Stimulated activated CD4-positive, alpha-beta T cell treated with anti-CD3 and anti-CD28 coated beads, Interleukin-12 subunit alpha, Interleukin-12 subunit beta, amount 100 ng/mL, for 48 hours (primary cell): ENCODE data around the gene MEIOSIN.
"Not testable (repeated sequence)": the region's sequence is repeated elsewhere in the genome, so short reads cannot be mapped to it uniquely, and the experiment has no call there.

Experiments
- DNase-seq, 3 donors: peaks; one replicate each; pipeline ENCODE4 v3.0.0-alpha.2; 2020; ENCODE audit warnings: low read depth in 2 of 3, low spot score in 1 of 3

MEIOSIN gene, protein sequence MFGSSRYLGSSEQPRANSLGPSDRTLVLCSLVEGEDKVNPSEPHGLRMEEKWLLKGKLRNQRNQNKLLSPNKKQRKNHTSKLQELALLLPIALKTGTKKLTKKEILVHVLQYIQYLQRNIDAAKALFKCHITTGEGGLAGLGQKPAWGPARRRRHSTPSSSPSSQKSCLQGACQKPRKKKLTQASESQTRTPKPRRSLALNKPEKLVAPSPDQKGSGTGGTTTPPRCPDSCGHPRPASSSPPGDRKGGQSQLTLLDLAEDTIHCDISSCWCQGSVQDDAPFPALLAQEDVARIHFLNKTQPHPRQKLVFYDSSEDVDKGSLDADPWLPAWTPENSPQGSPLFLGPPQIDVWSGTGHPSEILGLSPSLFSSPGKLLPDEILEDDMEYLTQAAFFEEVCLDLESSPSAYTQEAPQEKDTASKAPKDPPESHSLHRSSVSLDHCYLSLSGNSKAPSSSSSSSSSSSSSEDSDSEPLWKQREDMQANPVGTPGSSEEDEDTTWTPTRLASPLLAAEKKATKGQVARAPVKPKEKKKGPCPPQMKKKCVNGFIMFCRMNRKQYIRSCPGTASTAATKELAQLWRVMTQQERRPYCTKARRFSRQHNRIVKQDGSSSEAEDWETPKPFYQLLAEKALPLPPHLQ

DNA sequence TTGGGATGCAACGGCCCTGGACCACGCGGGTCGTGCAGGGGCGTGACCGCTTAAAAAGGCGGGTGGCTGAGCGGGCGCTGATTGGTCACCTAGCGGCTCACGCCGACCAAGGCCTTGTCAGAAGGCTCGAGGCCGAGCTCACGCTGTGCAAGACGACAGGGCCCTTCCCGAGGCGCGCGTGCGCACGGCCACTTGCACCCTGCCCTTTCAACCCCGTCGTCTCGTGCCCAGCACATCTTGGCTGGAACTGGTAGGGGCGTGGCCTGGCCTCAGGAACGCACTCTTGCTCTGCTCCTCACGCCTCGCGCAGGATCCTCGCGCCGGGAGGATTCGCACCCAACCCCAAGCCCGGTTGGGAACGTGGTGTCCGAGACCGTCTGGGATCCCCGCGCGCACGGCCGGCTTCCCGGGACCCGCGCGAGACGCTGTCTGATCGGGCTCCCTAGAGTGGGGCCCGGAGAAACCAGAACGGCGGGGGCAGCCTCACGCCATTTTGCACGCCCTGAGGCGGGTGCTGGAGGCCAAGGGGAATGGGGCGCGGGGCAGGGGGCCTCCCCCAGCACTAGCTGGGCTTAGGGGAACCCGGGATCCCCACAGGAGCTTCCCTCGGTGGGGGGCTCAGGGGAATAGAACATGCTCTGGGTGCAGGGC, at the start of gene MEIOSIN:
TSS of gene MEIOSIN (plus strand) at position 280 of the 651 bp plus-strand sequence. CDS start 1,938 bp downstream, outside the sequence.
- DNase-seq, result no peak

DNA sequence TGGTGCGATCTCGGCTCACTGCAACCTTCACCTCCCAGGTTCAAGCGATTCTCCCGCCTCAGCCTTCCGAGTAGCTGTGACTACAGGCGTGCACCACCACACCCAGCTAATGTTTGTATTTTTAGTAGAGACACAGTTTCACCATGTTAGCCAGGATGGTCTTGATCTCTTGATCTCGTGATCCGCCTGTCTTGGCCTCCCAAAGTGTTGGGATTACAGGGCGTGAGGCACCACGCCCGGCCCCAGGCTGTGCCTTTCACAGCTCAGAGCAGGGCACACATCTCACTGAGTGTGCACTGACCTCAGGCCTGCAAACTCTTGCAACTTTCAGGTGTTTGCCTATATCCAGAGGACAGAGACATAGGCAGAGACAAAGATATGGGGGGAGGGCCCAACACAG, 48.2 kb upstream of the MEIOSIN start:
- not testable (repeated sequence) for DNase-seq

DNA sequence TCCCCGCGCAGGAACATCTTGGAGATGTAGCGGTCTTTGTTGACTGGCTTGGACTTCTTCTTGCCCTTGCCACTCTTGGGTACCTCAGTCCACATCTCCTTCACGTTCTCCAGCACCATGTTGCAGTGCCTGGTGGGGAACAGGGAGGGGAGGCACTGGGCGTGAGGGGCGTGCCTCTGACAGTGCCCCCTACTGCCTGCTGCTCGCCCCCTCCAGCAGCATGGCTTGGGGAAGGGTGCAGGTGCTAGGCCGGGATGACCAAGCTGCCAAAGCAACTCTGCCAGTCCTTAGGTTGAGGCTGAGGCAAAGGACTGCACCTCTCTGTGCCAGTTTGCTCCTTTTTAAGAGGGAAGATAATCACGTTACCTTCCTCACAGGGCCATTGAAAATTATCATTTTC, 45.6 kb upstream of the MEIOSIN start:
- DNase-seq, result no peak

DNA sequence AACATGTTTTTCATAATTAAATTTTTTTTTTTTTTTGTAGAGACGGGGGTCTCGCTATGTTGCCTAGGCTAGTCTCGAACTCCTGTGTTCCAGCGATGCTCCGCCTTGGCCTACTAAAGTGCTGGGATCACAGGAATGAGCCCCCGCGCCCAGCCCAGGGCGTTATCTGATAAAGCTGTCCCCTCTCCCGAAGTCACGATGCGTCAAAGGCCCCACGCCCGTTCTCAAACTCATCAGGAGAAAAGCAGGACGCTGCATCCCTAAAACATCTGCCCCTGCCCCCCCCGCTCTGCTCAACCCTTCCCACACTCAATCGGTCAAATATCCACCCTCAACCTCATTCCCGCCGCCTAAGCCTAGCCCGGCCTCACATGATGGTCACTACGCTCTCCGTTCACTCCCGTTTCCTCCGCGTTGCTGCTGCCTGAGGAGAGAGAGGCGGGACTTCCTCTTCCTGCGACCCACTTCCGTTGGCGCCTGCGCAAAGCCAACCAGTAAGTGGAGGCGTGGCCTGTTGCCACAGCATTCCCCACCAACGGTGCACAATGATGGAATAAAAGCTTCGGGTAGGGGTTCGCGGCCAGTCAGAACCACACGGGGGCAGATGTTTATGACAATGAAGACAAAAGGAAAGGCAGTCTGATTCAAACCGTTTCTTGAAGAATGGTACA, 41.6 kb upstream of the MEIOSIN start, which contains the start of gene SNRPD2:
TSS of gene SNRPD2 (minus strand) at position 438 of the 671 bp plus-strand sequence. CDS start at position 373, 65 bp downstream.
- peak; percentile 90 to 95 (median 92) for DNase-seq

DNA sequence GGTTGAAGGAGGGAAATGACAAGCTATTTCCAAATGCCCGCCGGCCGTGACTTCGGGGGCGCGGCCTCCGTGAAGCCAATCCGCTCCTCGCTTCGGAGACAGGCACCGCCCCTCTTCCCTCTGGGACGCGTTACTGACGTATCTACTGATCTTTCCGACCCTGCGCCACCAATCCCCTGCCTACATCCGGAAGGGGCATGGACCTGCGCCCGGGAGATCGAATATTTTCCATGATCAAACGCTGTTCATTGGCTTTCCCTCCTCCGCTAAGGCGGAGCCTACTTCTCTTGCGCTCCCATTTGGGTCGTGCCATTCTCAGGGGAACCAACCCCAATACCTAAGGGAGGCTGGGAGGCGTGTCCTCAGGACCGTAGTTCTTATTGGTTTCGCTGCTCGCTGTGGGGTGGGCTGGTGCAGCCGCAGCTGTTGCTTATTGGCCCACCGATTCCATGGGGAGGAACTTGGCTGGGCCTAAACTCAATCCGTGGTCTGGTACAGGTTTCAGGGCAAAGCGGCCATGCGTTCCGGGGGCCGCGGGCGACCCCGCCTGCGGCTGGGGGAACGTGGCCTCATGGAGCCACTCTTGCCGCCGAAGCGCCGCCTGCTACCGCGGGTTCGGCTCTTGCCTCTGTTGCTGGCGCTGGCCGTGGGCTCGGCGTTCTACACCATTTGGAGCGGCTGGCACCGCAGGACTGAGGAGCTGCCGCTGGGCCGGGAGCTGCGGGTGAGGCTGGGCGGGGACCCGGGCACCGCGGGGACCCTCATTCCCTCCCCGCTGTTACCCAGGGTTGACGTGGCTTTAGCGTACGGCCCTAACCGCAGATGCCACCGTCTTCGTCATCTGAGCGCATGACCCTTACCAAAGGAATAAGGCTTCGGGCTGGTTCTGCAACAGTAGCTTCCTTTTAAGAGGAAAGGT, 40.8 kb upstream of the MEIOSIN start, which contains the start of gene QPCTL:
TSS of gene QPCTL (plus strand) at position 480 of the 919 bp plus-strand sequence. CDS start at position 518, 38 bp downstream.
- peak; percentile 93 to 97 (median 97) for DNase-seq

DNA sequence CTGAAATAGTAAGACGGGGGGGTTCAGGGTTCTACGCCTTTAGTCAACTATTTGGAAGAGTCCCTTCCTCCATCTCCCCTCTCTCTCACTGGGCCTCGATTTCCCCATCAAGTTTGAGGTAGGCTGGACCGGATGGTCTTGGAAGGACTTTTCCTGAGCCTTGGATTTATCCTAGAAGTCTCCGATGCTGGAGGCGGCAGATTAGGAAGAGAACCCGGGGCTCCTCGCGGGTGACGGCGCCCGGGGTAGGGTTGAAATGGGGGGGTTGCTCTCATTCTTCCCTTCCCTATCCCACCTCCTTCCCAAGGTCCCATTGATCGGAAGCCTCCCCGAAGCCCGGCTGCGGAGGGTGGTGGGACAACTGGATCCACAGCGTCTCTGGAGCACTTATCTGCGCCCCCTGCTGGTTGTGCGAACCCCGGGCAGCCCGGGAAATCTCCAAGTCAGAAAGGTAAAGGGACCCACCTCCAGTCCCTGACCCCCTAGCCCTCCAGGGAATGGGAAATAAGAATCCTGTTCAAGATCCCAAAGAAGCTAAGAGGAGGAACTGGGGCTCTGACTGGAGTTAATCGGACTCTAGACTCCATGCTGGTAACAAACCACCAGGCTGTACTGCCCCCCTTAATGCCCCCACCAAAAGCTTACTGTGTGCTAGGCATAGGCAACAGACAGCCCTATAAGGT, 40.0 kb upstream of the MEIOSIN start:
- DNase-seq, result peak; percentile 67 to 81 (median 81)

DNA sequence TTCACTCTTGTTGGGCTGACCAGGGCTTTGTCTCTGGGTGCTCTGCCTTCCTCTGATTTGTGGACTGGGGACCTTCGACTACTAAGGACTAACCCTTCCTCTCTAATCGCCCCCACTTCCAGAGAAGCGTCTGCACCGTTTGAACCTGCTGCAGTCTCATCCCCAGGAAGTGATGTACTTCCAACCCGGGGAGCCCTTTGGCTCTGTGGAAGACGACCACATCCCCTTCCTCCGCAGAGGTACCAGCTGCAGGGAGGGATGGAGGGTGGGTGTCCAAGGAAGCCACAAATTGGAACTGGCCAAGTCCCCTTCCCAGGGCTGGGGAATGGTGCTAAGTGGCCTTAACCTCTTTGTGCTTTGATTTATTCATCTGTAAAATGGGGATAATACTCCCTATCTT, 31.6 kb upstream of the MEIOSIN start:
- DNase-seq, result no peak

DNA sequence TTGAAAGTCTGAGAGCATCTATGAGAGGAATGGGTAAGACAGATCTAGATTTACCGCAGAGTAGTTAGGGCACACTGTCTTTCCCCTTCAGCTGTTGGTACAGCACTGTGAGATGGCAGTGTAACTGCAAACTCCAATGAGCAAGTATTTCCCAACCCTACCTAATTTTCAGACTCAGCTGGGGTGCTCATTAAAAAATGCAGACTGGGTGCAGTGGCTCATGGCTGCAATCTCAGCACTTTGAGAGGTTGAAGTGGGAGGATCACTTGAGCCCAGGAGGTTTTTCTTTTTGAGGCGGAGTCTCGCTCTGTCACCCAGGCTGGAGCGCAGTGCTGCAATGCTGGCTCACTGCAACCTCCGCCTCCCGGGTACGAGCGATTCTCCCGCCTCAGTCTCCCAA, 28.1 kb upstream of the MEIOSIN start:
- DNase-seq, result no peak

DNA sequence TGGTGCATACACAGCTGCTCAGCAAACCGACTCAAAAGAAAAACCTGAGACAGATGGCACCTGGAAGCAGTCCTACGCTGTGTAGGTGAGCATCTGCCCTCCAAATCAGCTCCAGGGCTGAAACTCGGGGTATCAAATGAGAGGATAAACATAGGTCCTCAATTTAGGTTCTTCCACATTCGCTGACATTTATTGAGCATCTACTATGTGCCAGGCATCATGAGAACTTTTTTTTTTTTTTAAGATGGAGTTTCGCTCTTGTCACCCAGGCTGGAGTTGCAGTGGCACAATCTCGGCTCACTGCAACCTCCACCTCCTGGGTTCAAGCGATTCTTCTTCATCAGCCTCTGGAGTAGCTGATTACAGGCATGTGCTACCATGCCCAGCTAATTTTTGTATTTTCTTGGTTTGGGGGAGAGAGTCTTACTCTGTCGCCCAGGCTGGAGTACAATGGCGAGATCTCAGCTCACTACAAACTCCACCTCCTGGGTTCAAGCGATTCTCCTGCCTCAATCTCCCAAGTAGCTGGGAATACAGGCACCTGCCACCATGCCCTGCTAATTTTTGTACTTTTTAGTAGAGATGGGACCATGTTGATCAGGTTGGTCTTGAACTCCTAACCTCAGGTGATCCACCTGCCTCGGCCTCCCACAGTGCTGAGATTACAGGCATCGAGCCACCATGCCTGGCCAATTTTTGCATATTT, 27.4 kb upstream of the MEIOSIN start:
- no peak for DNase-seq

DNA sequence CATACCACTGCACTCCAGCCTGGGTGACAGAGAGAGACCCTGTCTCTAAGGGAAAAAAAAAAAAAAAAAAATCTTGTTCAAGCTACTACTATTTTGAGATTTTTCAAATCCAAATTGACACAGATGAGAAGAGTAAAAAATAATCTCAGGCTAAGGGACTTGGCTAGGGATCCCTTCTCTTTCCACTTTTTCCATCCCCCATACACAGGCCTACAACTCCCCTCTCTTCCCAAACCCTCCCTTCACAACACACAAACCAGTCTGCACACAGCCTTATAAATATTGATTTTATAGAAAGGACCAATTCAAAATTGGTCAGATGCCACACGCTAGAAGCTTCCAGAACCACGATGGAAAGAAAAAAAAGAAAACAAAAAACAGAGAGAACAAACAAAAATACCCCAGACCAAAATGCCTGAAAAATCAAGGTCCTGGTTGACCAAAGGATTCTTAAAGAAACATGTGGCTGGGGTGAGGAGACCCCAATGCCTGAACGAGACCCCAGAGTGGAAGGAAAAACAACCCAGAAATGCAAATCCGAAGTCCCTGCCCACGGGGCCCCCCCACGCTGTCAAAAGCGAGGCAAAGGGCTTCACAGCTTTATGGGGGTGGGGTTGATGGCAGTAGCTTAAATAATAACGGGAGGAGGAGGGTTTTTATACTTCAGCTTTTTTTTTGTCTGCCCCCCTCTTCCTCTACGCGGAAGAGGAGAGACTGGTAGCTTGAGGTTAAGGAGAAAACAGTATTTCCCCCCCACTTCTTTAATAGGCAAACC, 22.7 kb upstream of the MEIOSIN start:
- DNase-seq, result no peak

DNA sequence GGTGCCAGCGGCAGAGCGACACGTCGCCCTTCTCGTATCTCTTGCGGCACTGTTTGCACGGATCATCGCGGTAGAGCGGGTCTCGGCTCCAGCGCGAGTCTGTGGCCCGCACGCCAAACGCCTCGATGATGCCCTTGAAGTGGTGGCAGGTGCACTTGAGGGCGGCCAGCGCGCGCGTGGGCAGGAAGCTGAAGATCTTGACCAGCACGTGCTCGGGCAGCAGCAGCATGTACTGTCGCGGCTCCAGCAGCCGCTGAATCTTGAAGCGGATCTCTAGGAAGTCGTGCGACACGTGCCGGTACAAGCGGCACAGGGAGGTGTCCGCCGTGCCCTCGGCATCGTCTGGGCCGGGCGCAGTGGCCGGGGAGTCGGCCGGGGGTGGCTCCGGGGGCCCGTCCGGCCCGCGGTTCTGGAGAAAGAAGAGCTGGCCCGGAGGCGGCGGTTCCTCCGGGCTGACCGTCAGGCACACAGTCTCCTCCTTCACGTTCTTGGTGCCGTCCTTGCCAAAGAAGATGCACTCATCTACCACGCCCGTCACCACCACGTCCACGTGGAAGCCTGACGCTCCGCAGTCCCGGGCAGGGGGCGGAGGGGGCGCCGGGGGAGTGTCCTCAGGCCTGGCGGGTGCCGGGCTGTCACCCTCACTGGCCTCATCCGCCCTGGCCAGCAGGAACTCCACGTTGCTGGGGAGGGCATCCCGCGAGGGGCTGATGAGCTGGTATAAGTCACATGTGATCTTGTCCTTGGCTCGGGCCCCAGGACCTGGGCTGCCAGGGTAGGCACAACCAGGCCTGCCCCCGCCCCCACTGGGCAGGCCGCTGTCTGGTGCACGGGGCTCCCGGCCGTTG, 21.2 kb upstream of the MEIOSIN start:
- no peak for DNase-seq

DNA sequence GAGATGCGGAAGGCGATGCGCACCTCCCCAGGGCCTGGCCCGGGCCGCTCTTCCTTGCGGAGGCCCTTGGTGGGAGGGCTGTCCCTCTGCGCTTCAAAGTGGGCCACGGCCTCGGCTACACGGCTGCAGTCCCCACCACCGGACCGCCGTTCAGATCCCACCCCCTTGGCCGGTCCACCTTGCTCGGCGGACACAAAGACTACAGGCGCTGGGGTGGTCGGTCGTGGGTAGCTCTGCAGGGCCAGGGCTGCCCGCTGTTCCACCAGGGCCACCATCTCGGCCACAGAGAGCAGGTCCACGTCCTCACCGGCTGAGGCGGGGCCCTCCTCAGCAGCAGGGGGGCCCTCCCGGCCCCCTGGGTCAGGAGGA, 20.6 kb upstream of the MEIOSIN start:
- no peak for DNase-seq

DNA sequence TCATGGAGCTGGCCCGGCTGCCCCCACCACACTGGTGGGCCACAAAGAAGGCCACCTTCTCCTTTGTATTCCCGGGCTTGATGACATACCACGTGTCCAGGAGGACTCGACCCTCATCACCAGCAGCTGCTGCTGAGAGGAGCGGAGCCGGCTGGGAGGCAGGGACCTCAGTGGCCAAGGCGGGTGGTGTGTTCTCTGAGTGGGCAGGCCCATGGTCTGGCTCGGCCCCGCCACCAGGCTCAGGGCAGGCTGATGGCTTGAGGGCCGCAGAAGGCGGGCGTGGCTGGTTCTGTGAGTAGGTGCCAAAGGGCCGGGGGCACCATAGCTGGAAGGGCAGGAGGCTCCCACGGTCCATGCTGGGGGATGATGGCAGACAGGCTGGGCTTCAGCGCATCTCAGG, 20.1 kb upstream of the MEIOSIN start:
- no peak for DNase-seq

DNA sequence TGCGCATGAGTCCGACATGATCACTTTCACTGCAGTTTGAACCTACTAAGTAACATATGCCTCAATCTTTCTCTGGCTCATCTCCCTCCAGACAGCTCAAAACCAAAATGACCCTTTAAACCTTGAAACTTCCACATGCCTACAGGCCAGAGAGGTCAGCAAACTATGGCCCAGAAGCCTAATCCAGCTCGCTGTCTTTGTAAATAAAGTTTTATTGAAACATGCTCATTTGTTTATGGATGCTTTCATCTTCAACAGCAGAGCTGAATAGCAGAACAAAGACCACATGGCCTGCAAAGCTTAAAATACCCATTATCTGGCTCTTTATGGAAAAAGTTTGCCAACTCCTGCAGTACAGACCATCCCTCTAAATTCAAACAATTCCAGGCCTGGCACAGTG, 18.1 kb upstream of the MEIOSIN start:
- no peak for DNase-seq

DNA sequence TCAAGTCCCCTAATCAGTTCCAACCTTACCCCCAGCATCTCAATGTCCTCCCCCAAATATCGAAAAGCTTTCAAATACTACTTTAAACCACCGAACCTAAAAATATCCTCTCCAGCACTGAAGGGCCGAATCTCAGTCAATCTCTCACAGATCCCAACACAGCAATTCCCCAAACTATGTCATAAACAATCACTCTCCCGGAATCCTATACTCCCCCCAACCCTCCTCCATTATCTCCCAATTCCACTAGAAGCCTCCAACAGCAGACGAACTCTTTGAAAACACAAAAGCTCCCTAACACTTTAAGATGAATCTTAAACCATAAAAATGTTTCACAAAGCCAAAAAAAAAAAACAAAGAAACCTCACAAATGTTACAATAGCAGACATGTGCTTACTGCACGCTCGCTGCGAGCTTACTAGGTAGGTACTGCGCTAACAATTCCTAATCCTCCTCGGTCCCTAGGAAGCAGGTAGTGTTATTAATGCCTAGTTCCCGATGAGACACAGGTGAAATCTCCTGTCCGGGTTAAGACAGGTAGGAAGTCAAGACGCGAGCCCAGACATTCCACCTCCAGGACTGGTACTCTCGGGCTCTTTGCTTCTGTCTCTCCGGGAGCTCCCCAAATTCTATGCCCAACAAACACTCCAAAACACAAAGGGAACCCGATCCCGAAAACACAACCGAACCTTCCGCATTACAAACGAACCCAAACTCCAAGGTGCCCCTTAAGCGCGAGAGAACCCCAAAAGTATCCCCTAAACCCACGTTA, 16.7 kb upstream of the MEIOSIN start:
- DNase-seq, result peak in 1 of 3 donors; percentile 22

DNA sequence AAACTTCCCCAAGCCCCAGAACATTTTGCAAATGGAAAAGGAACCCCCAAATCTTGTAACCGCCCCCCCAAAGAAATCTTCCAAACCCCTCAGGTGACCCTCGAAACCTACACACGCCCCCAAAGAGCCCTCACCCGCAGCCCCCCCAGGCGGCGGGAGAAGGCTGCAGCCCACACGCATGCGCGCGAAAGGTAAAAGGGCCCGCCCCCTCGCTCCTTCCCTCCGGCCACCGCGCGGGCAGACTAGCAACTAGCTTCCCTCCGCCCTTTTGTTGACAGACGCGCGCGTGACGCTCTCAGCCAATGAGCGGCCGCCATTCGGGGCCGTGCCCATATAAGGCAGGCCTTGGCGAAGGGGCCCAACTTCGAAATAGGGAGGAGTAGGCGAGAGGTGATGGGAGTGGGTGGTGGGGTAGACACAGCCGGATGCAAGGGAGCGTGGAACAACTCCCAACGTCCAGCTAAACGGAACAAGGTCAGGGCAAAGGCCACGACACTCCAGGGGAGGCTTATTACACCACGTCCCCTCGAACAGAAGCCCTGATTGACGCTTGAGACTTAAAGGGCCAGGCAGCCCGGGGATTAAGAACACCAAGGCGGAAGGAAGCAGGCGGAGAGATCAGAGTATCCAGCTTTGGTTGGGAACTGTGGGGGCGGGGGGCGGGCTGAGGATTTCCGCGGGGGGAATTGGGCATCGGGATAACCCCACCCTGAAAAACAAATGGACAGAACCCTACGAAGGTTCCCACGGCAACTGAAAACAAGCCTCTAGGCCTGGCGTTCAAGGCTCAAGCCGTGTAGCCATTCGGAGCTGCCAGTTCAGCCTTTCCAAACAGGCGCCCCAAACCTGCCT, 15.9 kb upstream of the MEIOSIN start:
- peak; percentile 90 to 97 (median 97) for DNase-seq
